Duodenal mucosa (tissue), 2 donors: ENCODE results near the gene TUBA3D.
A peak's percentile ranks its signal among the peaks of the same experiment; 100 is the strongest.
"Not testable (repeated sequence)": the region's sequence is repeated elsewhere in the genome, so short reads cannot be mapped to it uniquely, and the experiment has no call there.

Experiments
- H3K27ac ChIP-seq: one replicate; pipeline ENCODE4 v1.7.0; 2013; ENCODE audit warnings: low read depth, low read length
- H3K27me3 ChIP-seq, 2 donors: one replicate each; pipeline ENCODE4 v1.7.0; 2013; ENCODE audit warnings: low read length in 2 of 2, control low read depth in 1 of 2; ENCODE audit not compliant: insufficient read depth in 2 of 2, control insufficient read depth in 1 of 2
- H3K36me3 ChIP-seq, 2 donors: one replicate each; pipeline ENCODE4 v1.7.0; 2013; ENCODE audit warnings: low read length in 2 of 2, control low read depth in 1 of 2; ENCODE audit not compliant: insufficient read depth in 2 of 2, control insufficient read depth in 1 of 2
- H3K4me1 ChIP-seq, 2 donors: one replicate each; pipeline ENCODE4 v1.7.0; 2013; ENCODE audit warnings: low read length in 2 of 2, control low read depth in 1 of 2; ENCODE audit not compliant: insufficient read depth in 2 of 2, control insufficient read depth in 1 of 2
- H3K4me3 ChIP-seq, 2 donors: one replicate each; pipeline ENCODE4 v1.7.0; 2013; ENCODE audit warnings: low read length in 2 of 2, low read depth in 1 of 2
- H3K9ac ChIP-seq, 2 donors: one replicate each; pipeline ENCODE4 v1.7.0; 2013; ENCODE audit warnings: low read length in 2 of 2, low read depth in 1 of 2
- H3K9me3 ChIP-seq, 2 donors: one replicate each; pipeline ENCODE4 v1.7.0; 2013; ENCODE audit warnings: low read length in 2 of 2, control low read depth in 1 of 2; ENCODE audit not compliant: control insufficient read depth in 1 of 2

TUBA3D gene

GRCh38 chr2:131483981-131484820 lies 8.3 kb downstream of the TUBA3D start:
- H3K27ac ChIP-seq, H3K9ac ChIP-seq, H3K36me3 ChIP-seq, H3K27me3 ChIP-seq, H3K4me1 ChIP-seq, H3K4me3 ChIP-seq, H3K9me3 ChIP-seq: not testable (repeated sequence)

- H3K9me3 ChIP-seq, H3K9ac ChIP-seq: not testable (repeated sequence)
Measured at GRCh38 chr2:131484906-131485460, 9.1 kb downstream of the TUBA3D start.

GRCh38 chr2:131486201-131486902 lies 10.4 kb downstream of the TUBA3D start:
- H3K27ac ChIP-seq, H3K9ac ChIP-seq, H3K4me3 ChIP-seq, H3K36me3 ChIP-seq, H3K9me3 ChIP-seq, H3K27me3 ChIP-seq: not testable (repeated sequence)
- peaks cover 3 to 14% of the 10 kb centered on the region in 2 donors for H3K4me1 ChIP-seq

More at GRCh38 chr2:131484906-131485460, 9.1 kb downstream of the TUBA3D start:
- not testable (repeated sequence) for H3K36me3 ChIP-seq, H3K27ac ChIP-seq, H3K4me1 ChIP-seq, H3K27me3 ChIP-seq, H3K4me3 ChIP-seq

- no peak overlapping the region for H3K4me3 ChIP-seq
- peaks cover 3 to 14% of the 10 kb centered on the region in 2 donors for H3K4me1 ChIP-seq
- H3K36me3 ChIP-seq, result peaks cover 0 to 4% of the 10 kb centered on the region in 2 donors
- H3K27ac ChIP-seq, result no peak overlapping the region
- H3K27me3 ChIP-seq, result no peaks in the 10 kb centered on the region
- no peaks in the 10 kb centered on the region for H3K9me3 ChIP-seq
- no peak overlapping the region for H3K9ac ChIP-seq
Measured at GRCh38 chr2:131488306-131489205, 12.6 kb downstream of the TUBA3D start.

- H3K27ac ChIP-seq, result not testable (repeated sequence)
- peak overlapping the region; percentile 42 to 74 for H3K9ac ChIP-seq
- peaks cover 3 to 27% of the 10 kb centered on the region in 2 donors for H3K4me1 ChIP-seq
Measured at GRCh38 chr2:131490616-131491468, 14.9 kb downstream of the TUBA3D start.

GRCh38 chr2:131491469-131491836 lies 15.5 kb downstream of the TUBA3D start:
- peak overlapping the region; percentile 42 to 74 for H3K9ac ChIP-seq
- not testable (repeated sequence) for H3K27ac ChIP-seq, H3K27me3 ChIP-seq, H3K36me3 ChIP-seq, H3K9me3 ChIP-seq
- peaks cover 3 to 27% of the 10 kb centered on the region in 2 donors for H3K4me1 ChIP-seq
- H3K4me3 ChIP-seq, result peak overlapping the region; percentile 55 to 76

More at GRCh38 chr2:131490616-131491468, 14.9 kb downstream of the TUBA3D start:
- not testable (repeated sequence) for H3K9me3 ChIP-seq, H3K27me3 ChIP-seq, H3K36me3 ChIP-seq
- H3K4me3 ChIP-seq, result peak overlapping the region; percentile 55 to 76

GRCh38 chr2:131492015-131492417 lies 16.1 kb downstream of the TUBA3D start, which contains the start of gene MZT2A:
Gene MZT2A (minus strand): TSS chr2:131492397. CDS start chr2:131492376, 21 bp downstream.
- H3K9ac ChIP-seq, result peak within 1 kb of the TSS; percentile 89 to 94
- not testable (repeated sequence) for H3K9me3 ChIP-seq, H3K36me3 ChIP-seq, H3K27me3 ChIP-seq
- peaks cover 3 to 27% of the 10 kb centered on the region in 2 donors for H3K4me1 ChIP-seq
- peak within 1 kb of the TSS; percentile 86 to 94 for H3K4me3 ChIP-seq
- peak within 1 kb of the TSS; percentile 92 for H3K27ac ChIP-seq

GRCh38 chr2:131492418-131493198 lies 16.7 kb downstream of the TUBA3D start:
- Histone ChIP-seq H3K36me3 (peaks cover 0 to 7% of the 10 kb centered on the region in 2 donors), H3K9ac (peak overlapping the region; percentile 89 to 94), H3K27me3 (no peaks in the 10 kb centered on the region), H3K27ac (peak overlapping the region; percentile 92), H3K9me3 (no peaks in the 10 kb centered on the region), H3K4me3 (peak overlapping the region; percentile 86 to 94), H3K4me1 (peaks cover 3 to 27% of the 10 kb centered on the region in 2 donors)
